ENCODE results near the gene CCIN. TPM values are rescaled to one million over a fixed set of nuclear protein-coding genes. Genes with fewer than 3 reads are reported as not detected.

The CCIN gene
- total RNA-seq, 1 experiment from 2014 or later: 0.20 TPM

GRCh38 chr9:36142510-36143244 is 26.5 kb upstream of the CCIN start (continued):
- TF ChIP-seq ZNF512 (CRISPR knock-in tag; IDR thresholded peaks at IDR 0.05; ENCODE audit: borderline replicate concordance) (no peak), ATF3 (CRISPR knock-in tag; conservative IDR thresholded peaks at IDR 0.05) (no peak), NR3C1 (CRISPR knock-in tag; conservative IDR thresholded peaks at IDR 0.05; ENCODE audit: low read depth) (no peak), HMGA2 (CRISPR knock-in tag; IDR thresholded peaks at IDR 0.05) (no peak), MLX (CRISPR knock-in tag; IDR thresholded peaks at IDR 0.05) (no peak)

- DNase-seq (ENCODE audit: low spot score) (no peak), ATAC-seq (no peak)
- POLR2A ChIA-PET: no interaction called here
- peaks cover 13% of the 10 kb centered on the region for H3K36me3 Mint-ChIP-seq
- H3K9me3 Mint-ChIP-seq: peaks cover 18% of the 10 kb centered on the region
- H3K27me3 Mint-ChIP-seq (ENCODE audit: low read depth): peaks cover 45% of the 10 kb centered on the region
- CTCF ChIA-PET: interaction anchor here (1.1 to 2.4 kb wide), 2 partner anchors 22 to 24 kb away, joined by 4 to 9 read pairs; no protein-coding TSS in a partner anchor
- no peak overlapping the region for H3K4me3 Mint-ChIP-seq
- H3K27ac Mint-ChIP-seq: no peak overlapping the region
- H3K4me1 Mint-ChIP-seq: no peaks in the 10 kb centered on the region; the same call in 1 of the 2 replicates
- TF ChIP-seq SP1 (CRISPR knock-in tag; conservative IDR thresholded peaks at IDR 0.05) (no peak), PRDM15 (CRISPR knock-in tag; IDR thresholded peaks at IDR 0.05) (no peak), ZNF423 (CRISPR knock-in tag; IDR thresholded peaks at IDR 0.05) (no peak), CREB1 (CRISPR knock-in tag; IDR thresholded peaks at IDR 0.05) (no peak), MLX (CRISPR knock-in tag; IDR thresholded peaks at IDR 0.05) (no peak), PREB (CRISPR knock-in tag; IDR thresholded peaks at IDR 0.05; ENCODE audit: borderline replicate concordance) (no peak), FOXP4 (CRISPR knock-in tag; IDR thresholded peaks at IDR 0.05) (no peak), RELA (CRISPR knock-in tag; IDR thresholded peaks at IDR 0.05; ENCODE audit: borderline replicate concordance) (no peak), AR (CRISPR knock-in tag; IDR thresholded peaks at IDR 0.05) (no peak), CBFB (CRISPR knock-in tag; IDR thresholded peaks at IDR 0.05; ENCODE audit: low read depth) (no peak), NFE2L1 (CRISPR knock-in tag; IDR thresholded peaks at IDR 0.05) (no peak), TCF7 (CRISPR knock-in tag; IDR thresholded peaks at IDR 0.05; ENCODE audit: low read depth) (no peak), ATF1 (CRISPR knock-in tag; IDR thresholded peaks at IDR 0.05) (no peak)
These were observed 25.9 kb upstream of the CCIN start for GRCh38 chr9:36143245-36143641.
